Endothelial cell of umbilical vein (primary cell): ENCODE measurements around the gene PHACTR2. TPM values are rescaled to one million over a fixed set of nuclear protein-coding genes. Genes with fewer than 3 reads are reported as not detected.
A peak's percentile ranks its signal among the peaks of the same experiment; 100 is the strongest.

Experiments
- BruUV-seq: library from RNA; stranded (reverse); fragments of 400-500 nt; replicated peaks from 2 replicates; lab custom pipeline; 2021; lab: Mats Ljungman, UMichigan
- CTCF ChIA-PET: fragments of 300-600, 350-600 bp; sonication (Branson Sonifier 250); formaldehyde crosslinking; loops from one replicate; lab custom pipeline; 2021; ENCODE audit warnings: antibody characterized with exemption, inconsistent platforms; lab: Charles Lee
- POLR2A ChIA-PET: fragments of 300-600, 350-600 bp; sonication (Branson Sonifier 250); formaldehyde crosslinking; loops from one replicate; lab custom pipeline; 2021; ENCODE audit warnings: antibody characterized with exemption, inconsistent platforms; lab: Charles Lee
- DNase-seq: peaks from one replicate; pipeline ENCODE4 v3.0.0-alpha.2; 2011; ENCODE audit warnings: low read depth, low spot score
- FAIRE-seq: peaks from 2 replicates; lab custom pipeline; 2011; peaks lifted over from hg19 to GRCh38; lab: Jason Lieb, UNC
- H2AFZ ChIP-seq: 2 replicates; pipeline ENCODE4 v1.6.0; 2012; ENCODE audit warnings: low read depth, low read length, control low read depth, inconsistent platforms
- H3K27ac ChIP-seq: 2 replicates; pipeline ENCODE4 v1.5.1; 2011; ENCODE audit warnings: low read depth, mild to moderate bottlenecking, control low read depth, low read length, moderate library complexity; ENCODE audit not compliant: insufficient read depth
- H3K27me3 ChIP-seq, 2 experiments: 2 replicates each; pipeline versions ENCODE4 v1.6.0 to v1.6.1; 2011; ENCODE audit warnings: low read length in 2 of 2, mixed read lengths in 1 of 2; ENCODE audit not compliant: control insufficient read depth in 2 of 2, insufficient read depth in 2 of 2
- H3K36me3 ChIP-seq, 2 experiments: 2 replicates in 1 of 2; 3 replicates in 1 of 2; pipeline ENCODE4 v1.5.1; 2011; ENCODE audit warnings: low read length in 2 of 2, mild to moderate bottlenecking in 1 of 2, moderate library complexity in 1 of 2; ENCODE audit not compliant: control insufficient read depth in 2 of 2, insufficient read depth in 2 of 2; ENCODE audit errors: extremely low read depth in 1 of 2
- H3K4me1 ChIP-seq: 3 replicates; pipeline ENCODE4 v1.5.1; 2011; ENCODE audit warnings: mild to moderate bottlenecking, low read length; ENCODE audit not compliant: control insufficient read depth, insufficient read depth; ENCODE audit errors: extremely low read depth
- H3K4me2 ChIP-seq: 2 replicates; pipeline ENCODE4 v1.6.1; 2011; ENCODE audit warnings: low read length, control low read depth, mixed read lengths; ENCODE audit not compliant: insufficient read depth
- H3K4me3 ChIP-seq, 3 experiments: fragments of 200-600 bp in 1 of 3; sonication (generic), shearing (Covaris generic) in 1 of 3; replicated peaks in 1 of 3; 2 replicates each; pipeline ENCODE4 v1.5.1; 2011 to 2016; ENCODE audit warnings: control low read depth in 3 of 3, low read length in 3 of 3, mild to moderate bottlenecking in 2 of 3, inconsistent platforms in 1 of 3, low read depth in 1 of 3, moderate library complexity in 1 of 3; ENCODE audit not compliant: insufficient read depth in 1 of 3
- H3K79me2 ChIP-seq: 2 replicates; pipeline ENCODE4 v1.6.0; 2012; ENCODE audit warnings: low read length, inconsistent platforms; ENCODE audit not compliant: control insufficient read depth, insufficient read depth
- H3K9ac ChIP-seq: replicated peaks from 2 replicates; pipeline ENCODE3; 2011; ENCODE audit warnings: low read length, control low read depth; ENCODE audit not compliant: insufficient read depth; ENCODE audit errors: extremely low read depth
- H3K9me1 ChIP-seq: replicated peaks from 3 replicates; pipeline ENCODE4 v1.6.0; 2011; ENCODE audit warnings: mild to moderate bottlenecking, low read length; ENCODE audit not compliant: control insufficient read depth, insufficient read depth; ENCODE audit errors: extremely low read depth
- H3K9me3 ChIP-seq: replicated peaks from 2 replicates; pipeline ENCODE4 v1.5.1; 2012; ENCODE audit warnings: low read length, inconsistent platforms; ENCODE audit not compliant: control insufficient read depth, insufficient read depth
- H4K20me1 ChIP-seq: replicated peaks from 2 replicates; pipeline ENCODE3; 2011; ENCODE audit warnings: mild to moderate bottlenecking, low read length; ENCODE audit not compliant: control insufficient read depth, insufficient read depth; ENCODE audit errors: extremely low read depth
- EZH2 ChIP-seq: IDR thresholded peaks from 2 replicates; pipeline ENCODE4 v1.6.1; 2012; ENCODE audit warnings: borderline replicate concordance, low read depth, mild to moderate bottlenecking, moderate library complexity, low read length, inconsistent platforms; ENCODE audit not compliant: severe bottlenecking
- FOS ChIP-seq: IDR thresholded peaks from 2 replicates; pipeline ENCODE4 v1.6.1; 2011; ENCODE audit warnings: mild to moderate bottlenecking, low read length, moderate library complexity, borderline replicate concordance; ENCODE audit not compliant: insufficient read depth
- GATA2 ChIP-seq: IDR thresholded peaks from 2 replicates; pipeline ENCODE4 v1.7.0; 2011; ENCODE audit warnings: low read depth, mild to moderate bottlenecking, moderate library complexity, mixed read lengths, low read length; ENCODE audit not compliant: insufficient read length, insufficient read depth
- JUN ChIP-seq: IDR thresholded peaks from 2 replicates; pipeline ENCODE4 v1.6.1; 2011; ENCODE audit warnings: borderline replicate concordance, low read depth; ENCODE audit not compliant: insufficient read length, insufficient read depth
- MYC ChIP-seq: IDR thresholded peaks from one replicate; pipeline ENCODE4 v1.6.1; 2011; ENCODE audit warnings: mild to moderate bottlenecking, low read depth, low read length
- POLR2A ChIP-seq: IDR thresholded peaks from 2 replicates; pipeline ENCODE4 v1.6.1; 2012; ENCODE audit warnings: low read depth, mild to moderate bottlenecking, control low read depth, low read length
- POLR2AphosphoS5 ChIP-seq: IDR thresholded peaks from 2 replicates; pipeline ENCODE4 v1.6.1; 2012; ENCODE audit warnings: low read depth, mild to moderate bottlenecking, control low read depth, low read length, moderate library complexity; ENCODE audit not compliant: insufficient read depth
- dilution Hi-C: fragments of 300-500 bp; cut with MboI; formaldehyde crosslinking; loops from one replicate; pipeline ENCODE4 v1.15.0; 2019; ENCODE audit warnings: low sequenced_read_pairs; ENCODE audit not compliant: extremely low pct_ligation_motif_present
- intact Hi-C: fragments of 100-400 bp; cut with micrococcal nuclease; formaldehyde crosslinking; loops from one replicate; pipeline ENCODE4 v1.10.0; 2022
- polyA plus RNA-seq, 4 experiments: library from polyadenylated mRNA; depleted of rRNA in 3 of 4; stranded (reverse) in 3 of 4; unstranded in 1 of 4; fragments of >200 nt; gene quantifications; 2 replicates each; pipeline versions ENCODE4 v1.2.1 to v1.2.3, GENCODE V29; 2011 to 2012; ENCODE audit warnings: missing spikeins in 1 of 4
- total RNA-seq: library from RNA; stranded (reverse); gene quantifications from 2 replicates; pipeline ENCODE4 v1.2.3, GENCODE V29; 2021
- TF ChIP-seq, protein P1 (sequence below): IDR thresholded peaks from 2 replicates; pipeline ENCODE4 v1.6.1; 2011; ENCODE audit not compliant: insufficient read depth, insufficient read length
- TF ChIP-seq, protein P2 (sequence below), 2 donors: IDR thresholded peaks; 1 replicate in 1 of 2; 2 replicates in 1 of 2; pipeline ENCODE4 v1.5.1; 2011; ENCODE audit warnings: low read length in 2 of 2, mild to moderate bottlenecking in 2 of 2, moderate library complexity in 2 of 2, control low read depth in 1 of 2, inconsistent platforms in 1 of 2, low read depth in 1 of 2; ENCODE audit not compliant: insufficient read depth in 1 of 2; ENCODE audit errors: extremely low read depth in 1 of 2

The PHACTR2 gene
- total and polyA plus RNA-seq, 2 donors (not counting 3 experiments of a cell fraction or from before 2014, with no cell fraction given), result 16.3 to 178 TPM

DNA sequence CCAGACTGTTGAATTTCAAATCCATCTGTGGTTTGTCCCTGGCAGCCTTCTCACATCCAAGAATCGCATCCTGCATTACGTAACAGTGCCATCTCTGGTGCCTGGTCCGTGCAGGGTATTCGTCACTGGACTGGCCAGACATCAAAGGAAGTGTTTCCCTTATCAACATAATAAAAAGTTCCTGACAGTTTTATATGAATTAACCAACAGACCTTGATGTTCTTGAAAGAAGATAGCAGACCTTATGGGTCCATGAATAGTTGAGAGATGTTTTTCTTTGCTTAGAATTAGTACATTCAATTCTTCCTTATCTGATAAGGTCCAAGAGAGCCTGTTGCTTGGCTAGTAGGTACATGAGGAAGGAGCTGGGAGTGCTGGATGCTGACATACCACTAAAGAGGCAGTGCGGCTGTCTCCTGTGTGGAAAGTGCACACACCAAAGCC lies 77.6 kb downstream of the PHACTR2 start:
- Histone ChIP-seq H3K9me3 (no peaks in the 10 kb centered on the region), H3K79me2 (peaks cover 2% of the 10 kb centered on the region), H3K27me3 (no peaks in the 10 kb centered on the region), H3K36me3 (peaks cover 2 to 4% of the 10 kb centered on the region in 2 experiments), H4K20me1 (no peaks in the 10 kb centered on the region), H3K9me1 (no peaks in the 10 kb centered on the region), H2AFZ (no peak overlapping the region), H3K4me1 (peaks cover 31% of the 10 kb centered on the region), H3K4me3 (no peak overlapping the region), H3K27ac (peak overlapping the region; percentile 37), H3K4me2 (peak overlapping the region; percentile 7), H3K9ac (no peak overlapping the region)
- POLR2A ChIA-PET, result no interaction called here
- BruUV-seq, result no TSS peak
- CTCF ChIA-PET, result interaction anchor here (0.8 to 0.9 kb wide), 2 partner anchors 82 to 180 kb away, joined by 3 to 4 read pairs; no protein-coding TSS in a partner anchor
- FAIRE-seq (peak; percentile 80), DNase-seq (peak; percentile 81)
- TF ChIP-seq JUN, result no peak
- TF ChIP-seq GATA2, result peak; percentile 80
- TF ChIP-seq FOS, result peak; percentile 37
- TF ChIP-seq POLR2AphosphoS5, result peak; percentile 28
- dilution Hi-C loops, result no loop called here
- intact Hi-C loops, result loop anchor here (1.0 to 5.0 kb wide), 4 partner anchors 55 to 178 kb away; no protein-coding TSS in a partner anchor

DNA sequence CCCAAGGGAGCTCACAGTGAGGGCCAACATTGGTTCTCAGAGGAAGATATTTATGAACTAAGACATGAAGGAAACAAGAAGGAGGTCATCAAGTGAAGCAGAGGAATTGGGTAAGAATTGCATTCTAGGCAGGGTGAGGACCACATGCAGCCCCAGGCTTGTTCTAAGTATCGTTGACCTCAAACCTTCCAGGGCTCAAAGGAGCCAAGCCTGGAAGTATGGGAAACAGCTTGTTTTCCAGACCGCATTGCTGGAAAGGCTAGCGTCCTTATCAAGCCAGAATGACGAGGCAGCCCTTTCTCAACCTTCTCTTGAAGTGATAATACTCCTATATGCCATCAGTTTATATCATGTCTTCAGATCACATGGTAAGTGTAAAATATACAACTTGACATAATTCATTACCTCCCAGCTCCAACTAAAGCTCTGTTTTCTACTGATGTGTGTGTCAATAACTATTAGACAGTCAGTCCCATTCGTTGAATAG lies 79.6 kb downstream of the PHACTR2 start:
- no peak overlapping the region for H3K27ac ChIP-seq
- peaks cover 8% of the 10 kb centered on the region in 2 experiments for H3K36me3 ChIP-seq
- H3K4me3 ChIP-seq, result no peak overlapping the region
- intact Hi-C loops, result loop anchor here (5.0 kb wide), 1 partner anchor 180 kb away; no protein-coding TSS in a partner anchor
- H3K9ac ChIP-seq, result no peak overlapping the region
- no peak for TF ChIP-seq POLR2A
- TF ChIP-seq, protein P1, sequence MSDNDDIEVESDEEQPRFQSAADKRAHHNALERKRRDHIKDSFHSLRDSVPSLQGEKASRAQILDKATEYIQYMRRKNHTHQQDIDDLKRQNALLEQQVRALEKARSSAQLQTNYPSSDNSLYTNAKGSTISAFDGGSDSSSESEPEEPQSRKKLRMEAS, result no peak
- no peak for TF ChIP-seq POLR2AphosphoS5
- TF ChIP-seq JUN, result no peak
- TF ChIP-seq EZH2, result no peak
- no peak for TF ChIP-seq FOS
- no peak for TF ChIP-seq GATA2
- TF ChIP-seq, protein P2, sequence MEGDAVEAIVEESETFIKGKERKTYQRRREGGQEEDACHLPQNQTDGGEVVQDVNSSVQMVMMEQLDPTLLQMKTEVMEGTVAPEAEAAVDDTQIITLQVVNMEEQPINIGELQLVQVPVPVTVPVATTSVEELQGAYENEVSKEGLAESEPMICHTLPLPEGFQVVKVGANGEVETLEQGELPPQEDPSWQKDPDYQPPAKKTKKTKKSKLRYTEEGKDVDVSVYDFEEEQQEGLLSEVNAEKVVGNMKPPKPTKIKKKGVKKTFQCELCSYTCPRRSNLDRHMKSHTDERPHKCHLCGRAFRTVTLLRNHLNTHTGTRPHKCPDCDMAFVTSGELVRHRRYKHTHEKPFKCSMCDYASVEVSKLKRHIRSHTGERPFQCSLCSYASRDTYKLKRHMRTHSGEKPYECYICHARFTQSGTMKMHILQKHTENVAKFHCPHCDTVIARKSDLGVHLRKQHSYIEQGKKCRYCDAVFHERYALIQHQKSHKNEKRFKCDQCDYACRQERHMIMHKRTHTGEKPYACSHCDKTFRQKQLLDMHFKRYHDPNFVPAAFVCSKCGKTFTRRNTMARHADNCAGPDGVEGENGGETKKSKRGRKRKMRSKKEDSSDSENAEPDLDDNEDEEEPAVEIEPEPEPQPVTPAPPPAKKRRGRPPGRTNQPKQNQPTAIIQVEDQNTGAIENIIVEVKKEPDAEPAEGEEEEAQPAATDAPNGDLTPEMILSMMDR (IDR thresholded peaks at IDR 0.05; ENCODE audit: extremely low read depth in 1 of 2, insufficient read depth in 1 of 2, low read depth in 1 of 2, low read length in 2 of 2), result no peak
- no peak for TF ChIP-seq MYC
- H3K4me2 ChIP-seq, result no peak overlapping the region
- H3K79me2 ChIP-seq, result peaks cover 2% of the 10 kb centered on the region
- H4K20me1 ChIP-seq, result no peaks in the 10 kb centered on the region
- peaks cover 33% of the 10 kb centered on the region for H3K4me1 ChIP-seq
- ChIA-PET POLR2A (no interaction called here), CTCF (interaction anchor here (1.8 kb wide), 1 partner anchor 182 kb away, joined by 4 read pairs; no protein-coding TSS in a partner anchor)
- no peaks in the 10 kb centered on the region for H3K27me3 ChIP-seq
- H2AFZ ChIP-seq, result no peak overlapping the region
- no peaks in the 10 kb centered on the region for H3K9me1 ChIP-seq
- DNase-seq (no peak), FAIRE-seq (no peak)
- dilution Hi-C loops, result no loop called here
- BruUV-seq, result no TSS peak
- no peaks in the 10 kb centered on the region for H3K9me3 ChIP-seq
